ENCODE measurements around the gene PLCB3.

The PLCB3 gene

DNA sequence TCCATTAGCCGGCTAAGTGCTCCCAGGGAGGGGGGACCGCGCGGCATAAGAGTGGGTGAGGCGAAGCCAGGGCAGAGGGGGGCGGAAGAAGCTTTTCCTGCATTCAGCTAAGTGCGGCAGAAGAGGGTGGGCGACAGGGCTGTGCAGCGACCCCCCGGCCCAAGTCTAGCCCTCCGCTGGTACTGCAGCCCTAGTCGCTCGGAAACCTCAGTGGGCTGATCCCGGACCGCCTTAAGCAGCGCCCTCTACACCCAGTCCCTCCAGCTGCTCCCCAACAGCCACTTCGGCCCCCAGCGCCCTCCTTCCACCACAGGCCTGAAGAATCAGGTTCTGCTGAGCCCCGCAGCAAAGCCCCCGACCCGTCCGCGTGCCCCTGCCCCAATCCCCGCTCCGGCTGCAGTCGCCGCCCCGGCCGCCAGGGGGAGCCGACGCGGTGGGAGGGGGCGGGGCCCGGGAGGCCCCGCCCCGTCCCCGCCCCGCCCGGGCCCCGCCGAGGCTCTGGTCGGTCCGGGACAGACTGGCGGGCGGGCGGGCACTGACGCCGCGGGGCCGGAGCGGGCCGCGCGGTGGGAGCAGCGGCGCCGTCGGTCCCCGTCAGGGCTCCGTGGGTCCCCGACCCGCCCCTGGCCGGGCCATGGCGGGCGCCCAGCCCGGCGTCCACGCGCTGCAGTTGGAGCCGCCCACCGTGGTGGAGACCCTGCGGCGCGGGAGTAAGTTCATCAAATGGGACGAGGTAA is at the start of gene PLCB3:
Gene PLCB3, plus strand, starts transcription at position 515 of the 737 bp plus-strand sequence. Its CDS starts 120 bp downstream, at position 635.
- DNase-seq: peak; percentile 78

DNA sequence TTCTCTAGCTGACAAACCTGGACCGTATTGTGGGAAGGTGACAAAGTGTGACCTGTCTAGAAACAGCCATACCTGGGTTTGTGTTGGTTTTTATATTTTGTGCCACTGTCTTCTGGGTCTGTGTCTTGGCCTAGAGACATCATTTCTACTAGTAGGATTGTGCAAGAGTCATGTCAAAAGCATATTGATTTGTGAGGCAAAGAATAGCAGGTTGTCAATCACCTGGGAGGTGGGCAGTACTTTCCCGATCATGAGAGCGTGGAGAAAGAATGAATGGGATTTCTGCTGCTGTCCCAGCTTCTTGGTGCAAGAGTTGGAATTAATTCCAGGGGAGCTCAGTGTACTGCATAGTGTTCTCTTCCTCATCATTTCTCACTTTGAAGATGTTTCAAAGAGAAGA is 49.8 kb upstream of the PLCB3 start:
- no peak for DNase-seq

GRCh38 chr11:64202992-64203391 is 48.3 kb upstream of the PLCB3 start:
- no peak for DNase-seq

DNA sequence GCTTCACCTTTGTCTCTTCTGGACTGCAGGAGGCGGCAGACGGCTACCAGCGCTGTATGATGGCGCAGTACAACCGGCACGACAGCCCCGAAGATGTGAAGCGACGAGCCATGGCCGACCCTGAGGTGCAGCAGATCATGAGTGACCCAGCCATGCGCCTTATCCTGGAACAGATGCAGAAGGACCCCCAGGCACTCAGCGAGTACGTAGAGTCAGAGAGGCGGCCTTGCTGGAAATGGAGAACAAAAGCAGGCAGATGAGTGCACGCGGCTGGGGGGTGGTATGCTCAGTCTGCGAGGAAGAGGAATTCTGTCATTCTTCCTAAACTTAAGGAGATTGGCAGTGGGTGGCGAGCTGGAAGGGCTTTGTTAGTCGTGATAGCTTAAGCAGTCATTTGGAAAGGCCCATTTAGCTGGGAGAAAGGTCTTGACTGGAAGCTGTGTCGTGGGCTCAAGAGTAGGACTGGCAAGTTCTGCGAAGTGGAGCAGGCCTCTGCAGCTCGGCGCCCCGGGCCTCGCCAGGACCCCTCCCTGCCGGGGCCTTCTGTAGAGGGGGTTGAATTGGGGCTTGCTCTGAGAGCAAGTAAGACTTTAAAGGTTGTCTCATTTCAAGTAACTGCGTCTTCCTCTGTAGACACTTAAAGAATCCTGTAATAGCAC is 47.8 kb upstream of the PLCB3 start:
- peak; percentile 31 for DNase-seq

DNA sequence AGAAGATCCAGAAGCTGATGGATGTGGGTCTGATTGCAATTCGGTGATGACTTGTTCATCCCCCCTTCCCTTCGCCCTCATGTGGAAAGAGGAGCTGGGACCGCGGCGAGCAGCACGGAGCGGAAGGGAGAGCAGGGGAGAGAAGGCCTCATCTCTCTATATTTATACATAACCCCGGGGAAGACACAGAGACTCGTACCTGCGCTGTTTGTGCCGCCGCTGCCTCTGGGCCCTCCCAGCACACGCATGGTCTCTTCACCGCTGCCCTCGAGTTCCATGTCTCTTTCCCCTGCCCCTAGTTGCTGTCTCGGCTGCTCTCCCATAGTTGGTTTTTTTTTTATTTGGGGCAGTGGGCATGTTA is 47.3 kb upstream of the PLCB3 start:
- no peak for DNase-seq

DNA sequence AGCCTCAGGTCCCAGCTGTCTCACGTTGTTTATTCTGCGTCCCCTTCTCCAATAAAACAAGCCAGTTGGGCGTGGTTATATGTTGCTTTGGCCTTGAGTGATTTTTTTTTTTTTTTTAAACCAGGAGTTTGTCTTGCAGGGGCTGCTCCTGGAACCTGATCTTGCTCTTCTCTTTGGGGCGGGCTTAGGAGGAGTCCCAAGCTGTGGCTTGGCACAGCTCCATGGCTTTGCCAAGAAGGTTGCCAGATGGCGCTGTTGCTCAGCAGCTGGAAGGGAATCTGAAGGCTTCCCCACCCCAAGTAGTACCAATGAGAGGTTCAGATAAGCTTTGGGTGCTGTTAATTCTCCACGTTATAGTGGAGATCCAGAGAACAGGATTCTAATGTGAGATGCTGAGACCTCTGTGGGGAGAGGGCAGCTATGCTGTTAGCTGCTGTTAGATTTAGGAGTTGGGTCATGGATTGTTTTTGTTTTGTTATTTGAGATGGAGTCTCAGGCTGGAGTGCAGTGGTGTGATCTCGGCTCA is 46.8 kb upstream of the PLCB3 start:
- DNase-seq: peak; percentile 93

GRCh38 chr11:64206457-64207255 is 44.7 kb upstream of the PLCB3 start, which contains the start of gene FERMT3:
Gene FERMT3 (plus strand): TSS chr11:64206721. CDS start chr11:64207365, 644 bp downstream.
- no peak for DNase-seq

GRCh38 chr11:64207256-64208085 is 43.9 kb upstream of the PLCB3 start:
- no peak for DNase-seq

GRCh38 chr11:64208086-64208795 is 43.1 kb upstream of the PLCB3 start:
- DNase-seq: no peak

- DNase-seq: no peak
Observed at GRCh38 chr11:64208796-64209562, 42.4 kb upstream of the PLCB3 start.

- DNase-seq: no peak
Observed at GRCh38 chr11:64209563-64209843, 41.8 kb upstream of the PLCB3 start.

GRCh38 chr11:64210301-64211020 is 40.9 kb upstream of the PLCB3 start:
- no peak for DNase-seq

GRCh38 chr11:64211181-64211872 is 40.0 kb upstream of the PLCB3 start:
- no peak for DNase-seq

DNA sequence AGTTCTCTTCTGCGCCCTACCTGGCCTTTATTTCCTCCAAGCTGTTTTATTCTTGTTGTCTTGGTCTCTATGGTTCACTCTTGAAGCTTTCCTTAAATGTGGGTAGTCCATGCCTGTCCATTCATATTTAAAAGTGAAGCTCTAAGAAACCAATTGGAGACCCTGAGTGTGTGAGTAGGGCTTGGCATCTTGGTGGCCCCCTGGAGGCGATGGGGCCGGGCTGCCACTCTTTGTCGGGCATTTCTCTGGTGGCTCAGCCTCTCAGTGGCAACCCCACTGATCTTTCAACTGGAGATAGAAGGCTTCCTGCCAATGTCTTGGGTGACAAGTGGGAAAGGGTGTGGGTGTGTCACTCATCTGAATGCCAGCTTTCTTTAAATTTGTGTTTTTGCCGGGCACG is 34.5 kb upstream of the PLCB3 start:
- DNase-seq: no peak

DNA sequence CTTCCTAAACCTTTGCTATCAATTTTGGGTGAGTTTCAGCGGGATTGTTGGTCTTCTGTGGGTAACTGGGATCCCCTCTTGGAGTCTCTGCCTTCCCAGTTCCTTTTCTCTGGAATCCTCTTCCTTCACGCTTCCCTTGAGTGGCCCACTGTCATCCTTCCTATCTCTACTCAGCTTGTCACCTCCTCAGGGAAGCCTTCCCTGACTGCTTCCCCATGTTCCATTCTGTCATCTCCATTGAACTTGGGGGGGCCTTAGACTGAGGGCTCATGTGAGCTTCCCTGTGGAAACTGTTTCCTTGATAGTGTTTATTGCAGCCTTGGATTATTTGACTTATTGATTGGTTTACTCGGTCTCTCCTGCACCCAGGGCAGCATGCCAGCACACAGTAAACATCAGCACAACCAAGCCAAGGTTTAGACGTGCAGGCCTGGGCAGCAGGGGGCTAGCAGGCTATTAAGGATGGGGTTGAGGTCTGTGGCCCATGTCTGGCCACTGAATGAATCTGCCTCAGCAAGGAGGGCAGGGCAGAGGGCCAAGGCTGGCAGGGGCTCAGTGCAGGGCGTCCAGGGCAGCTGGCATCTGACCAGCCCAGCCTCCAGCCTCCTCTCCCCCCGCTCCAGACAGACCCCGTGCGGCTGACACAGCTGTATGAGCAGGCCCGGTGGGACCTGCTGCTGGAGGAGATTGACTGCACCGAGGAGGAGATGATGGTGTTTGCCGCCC is 32.5 kb upstream of the PLCB3 start:
- DNase-seq: no peak

- DNase-seq: no peak
Observed at GRCh38 chr11:64219354-64219684, 32.0 kb upstream of the PLCB3 start.

DNA sequence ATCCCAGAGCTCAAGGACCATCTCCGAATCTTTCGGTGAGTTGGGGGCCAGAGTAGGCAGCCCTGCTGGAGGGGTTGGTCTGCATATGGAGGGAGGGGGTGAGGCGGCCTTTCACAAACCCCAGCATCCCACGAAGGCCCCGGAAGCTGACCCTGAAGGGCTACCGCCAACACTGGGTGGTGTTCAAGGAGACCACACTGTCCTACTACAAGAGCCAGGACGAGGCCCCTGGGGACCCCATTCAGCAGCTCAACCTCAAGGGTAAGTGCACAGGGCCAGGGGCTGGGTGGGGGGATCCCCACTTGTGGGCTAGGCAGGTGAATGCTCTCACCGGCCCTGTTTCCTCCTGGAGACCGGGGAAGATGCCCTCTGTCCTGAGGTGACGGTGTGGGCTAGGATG is 31.6 kb upstream of the PLCB3 start:
- no peak for DNase-seq

DNA sequence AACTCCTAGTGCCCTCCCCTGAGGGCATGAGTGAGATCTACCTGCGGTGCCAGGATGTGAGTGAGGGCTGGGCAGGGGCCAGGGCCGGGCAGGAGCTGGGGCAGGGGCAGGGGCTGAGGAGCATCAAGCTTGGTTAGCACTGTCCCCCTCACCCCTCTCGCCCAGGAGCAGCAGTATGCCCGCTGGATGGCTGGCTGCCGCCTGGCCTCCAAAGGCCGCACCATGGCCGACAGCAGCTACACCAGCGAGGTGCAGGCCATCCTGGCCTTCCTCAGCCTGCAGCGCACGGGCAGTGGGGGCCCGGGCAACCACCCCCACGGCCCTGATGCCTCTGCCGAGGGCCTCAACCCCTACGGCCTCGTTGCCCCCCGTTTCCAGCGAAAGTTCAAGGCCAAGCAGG is 31.1 kb upstream of the PLCB3 start:
- no peak for DNase-seq

- DNase-seq: no peak
Observed at GRCh38 chr11:64220798-64221197, 30.5 kb upstream of the PLCB3 start.

DNA sequence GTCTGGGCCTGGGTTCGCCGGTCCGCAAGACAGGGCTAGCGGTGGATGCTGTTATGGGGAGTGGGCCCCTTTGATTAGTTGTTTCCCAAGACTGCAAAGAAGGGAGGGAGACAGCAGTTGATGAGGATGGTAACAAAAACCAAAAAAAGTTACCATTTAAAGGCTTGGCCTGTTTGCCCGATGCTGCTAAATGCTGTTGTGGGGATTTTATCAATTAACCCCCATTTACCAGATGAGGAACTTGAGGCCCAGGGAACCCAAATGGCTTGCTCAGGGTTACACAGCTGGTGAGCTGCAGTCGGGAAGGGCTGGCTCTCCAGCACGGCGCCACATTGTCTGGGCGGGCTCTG is 28.7 kb upstream of the PLCB3 start:
- DNase-seq: no peak

All from eye (tissue), 1 donor.